HG02588 (cell line): ENCODE results near the gene PACRG.

ENCODE experiments used
- ATAC-seq: cut with Tn5 transposase; IDR thresholded peaks from one replicate; pipeline ENCODE4 v1.9.1; 2021; ENCODE audit warnings: mild to moderate bottlenecking, moderate library complexity; ENCODE audit not compliant: unreplicated experiment

The PACRG gene

DNA sequence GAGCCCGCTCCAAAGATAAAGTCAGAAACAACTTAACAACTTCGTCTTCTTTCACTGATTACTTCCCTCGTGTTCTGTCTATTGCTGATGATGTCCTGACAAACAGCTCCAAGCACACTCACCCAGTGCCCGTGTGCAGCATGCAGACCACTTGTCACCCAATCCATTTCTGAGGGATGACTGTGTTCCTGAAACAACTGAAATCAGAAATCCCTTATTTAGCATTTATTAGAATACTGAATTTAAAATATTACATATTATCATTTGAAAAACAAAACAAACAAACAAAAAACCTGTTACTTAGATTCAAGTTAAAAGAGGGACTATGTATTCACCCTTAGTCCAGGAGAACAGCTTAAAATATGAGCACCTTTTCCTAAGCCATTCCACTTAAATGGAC, 463.0 kb downstream of the PACRG start:
- ATAC-seq, result no peak

DNA sequence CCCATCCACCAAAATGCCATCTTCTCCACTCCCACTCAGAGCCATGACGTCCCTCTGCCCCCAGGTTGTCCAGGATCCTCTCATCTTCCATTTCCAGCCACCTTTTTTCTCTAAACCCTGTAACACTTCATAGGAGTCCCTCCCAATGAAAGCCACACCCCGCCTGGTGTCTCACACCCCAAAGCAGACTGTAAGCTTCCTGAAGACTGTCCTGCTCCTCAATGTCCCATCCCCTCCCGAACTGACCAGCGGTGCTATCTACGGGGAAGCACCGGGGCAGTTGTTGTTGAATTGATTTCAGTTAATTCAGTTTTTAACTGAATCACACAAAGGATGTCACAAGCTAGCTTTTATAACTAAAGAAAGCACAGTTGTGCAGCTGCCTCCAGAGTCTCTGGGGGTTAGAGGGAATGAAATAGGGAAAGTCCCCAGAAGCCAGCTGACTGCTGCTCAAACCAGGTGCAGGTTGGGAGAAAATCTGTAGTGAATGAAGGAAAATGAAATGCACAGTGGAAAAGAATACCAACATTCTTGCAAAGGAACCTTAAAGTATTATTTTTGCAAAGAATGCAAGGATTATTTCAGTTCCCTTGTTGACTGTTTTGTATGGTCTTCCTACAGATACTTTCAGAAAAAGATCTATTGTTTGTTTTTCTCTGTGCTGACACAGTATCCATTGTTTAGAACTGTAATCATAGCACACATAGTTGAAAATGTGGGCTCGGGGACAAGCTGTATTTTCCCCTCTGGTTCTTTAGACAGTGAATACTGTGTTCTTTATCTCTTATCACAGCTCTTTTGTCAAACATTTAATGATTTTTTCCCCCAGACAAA, 464.1 kb downstream of the PACRG start:
- no peak for ATAC-seq

GRCh38 chr6:163192591-163192990, 464.8 kb downstream of the PACRG start:
- no peak for ATAC-seq

- no peak for ATAC-seq
These were observed 465.6 kb downstream of the PACRG start for GRCh38 chr6:163193326-163193725.

DNA sequence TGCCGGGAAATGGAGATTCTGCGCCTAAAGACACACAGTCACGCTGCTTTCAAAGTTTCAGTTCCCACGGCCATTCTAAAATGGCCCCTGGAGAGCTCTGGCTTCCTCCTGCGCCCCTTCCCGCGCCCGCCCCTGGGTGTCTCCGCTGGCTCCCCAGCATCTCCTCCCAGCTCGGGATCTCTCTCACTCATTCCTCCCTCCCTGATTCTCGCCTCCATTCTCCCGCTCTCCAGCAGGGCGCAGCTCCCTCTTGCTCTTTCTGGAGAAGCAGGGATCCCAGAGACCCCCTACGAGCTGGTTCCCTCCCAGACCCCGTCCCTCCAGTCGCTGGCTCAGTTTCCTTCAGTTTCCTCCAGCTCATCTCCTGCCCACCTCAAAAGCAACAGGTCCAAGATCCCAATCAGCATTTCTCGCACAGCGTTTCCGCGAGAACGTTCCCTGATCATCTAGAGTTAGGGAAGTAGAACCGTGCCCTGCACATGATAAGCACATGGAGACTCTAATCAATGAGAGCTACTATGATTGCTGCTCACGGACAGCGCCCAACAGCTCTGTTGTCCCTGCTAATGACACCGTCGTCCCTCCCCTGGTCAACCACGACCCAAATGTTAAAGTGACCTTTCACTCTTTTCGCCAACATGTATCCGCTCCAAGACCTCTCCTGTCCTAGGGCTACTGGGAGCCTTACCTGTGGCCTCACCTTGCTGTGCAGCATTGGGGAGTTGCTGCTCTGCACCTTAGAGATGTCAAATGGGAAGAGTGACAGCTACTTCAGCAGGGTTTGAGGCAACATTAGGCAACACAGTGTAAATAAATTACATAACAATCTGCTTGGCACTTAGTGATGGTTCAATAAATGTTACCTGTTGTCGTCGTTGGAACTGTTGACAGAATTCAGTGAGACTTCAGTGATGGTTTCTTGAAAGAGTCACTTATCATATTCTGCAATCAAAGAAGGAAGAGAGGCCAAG, 468.2 kb downstream of the PACRG start:
- no peak for ATAC-seq

DNA sequence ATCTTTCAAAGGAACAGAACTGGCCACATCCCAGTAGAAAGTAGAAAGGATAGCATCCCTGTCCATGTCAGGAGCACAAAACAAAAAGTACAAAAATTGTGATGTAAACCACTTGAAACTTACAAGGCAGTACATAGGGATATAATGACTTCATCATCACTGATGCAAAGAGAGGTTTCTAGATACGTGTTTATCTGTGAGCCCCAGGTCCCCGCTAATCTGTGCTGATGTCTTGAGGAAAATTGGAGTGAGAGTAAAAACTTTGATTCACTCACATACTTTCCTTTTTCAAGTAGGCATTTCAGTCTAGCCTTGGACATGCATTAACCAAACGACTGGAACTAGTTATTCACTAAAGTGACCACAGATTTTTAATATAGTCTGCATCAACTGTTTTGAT, 470.1 kb downstream of the PACRG start:
- ATAC-seq, result no peak

DNA sequence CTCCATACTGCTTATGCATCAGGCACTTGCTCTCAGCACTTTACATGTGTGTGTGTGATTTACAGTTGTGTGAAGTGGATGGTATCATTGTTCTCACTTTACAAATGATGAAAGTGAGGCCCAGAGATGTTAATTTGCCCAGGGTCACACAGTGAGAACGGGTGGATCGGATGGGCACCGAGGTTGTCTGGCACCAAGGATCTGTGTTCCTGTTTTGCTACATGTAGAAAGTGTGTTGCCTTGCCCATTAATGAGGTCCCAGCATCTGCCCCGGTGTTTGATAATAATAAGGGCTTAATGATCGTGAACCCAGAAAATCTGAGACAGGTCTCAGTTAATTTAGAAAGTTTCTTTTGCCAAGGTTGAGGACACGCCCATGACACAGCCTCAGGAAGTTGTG, 470.6 kb downstream of the PACRG start:
- ATAC-seq, result no peak

GRCh38 chr6:163199371-163199770, 471.6 kb downstream of the PACRG start:
- no peak for ATAC-seq

DNA sequence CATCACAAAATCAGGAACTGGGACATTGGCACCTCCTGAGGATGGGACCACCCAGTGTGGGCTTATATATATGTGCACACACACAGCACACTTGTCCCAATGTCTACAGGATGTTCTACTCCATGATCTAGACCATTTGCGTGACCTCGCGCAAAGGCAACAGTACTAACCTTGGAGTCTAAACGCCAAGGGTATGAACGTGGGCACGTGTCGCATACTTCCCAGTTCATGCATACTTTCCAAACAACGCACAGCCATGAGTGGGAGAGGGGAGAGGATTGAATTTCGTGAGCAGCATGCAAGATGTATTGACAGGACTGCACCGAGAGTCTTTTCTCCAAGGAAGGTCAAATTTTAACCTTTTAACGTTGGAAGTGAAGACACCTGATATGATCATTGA, 472.5 kb downstream of the PACRG start:
- ATAC-seq, result no peak

DNA sequence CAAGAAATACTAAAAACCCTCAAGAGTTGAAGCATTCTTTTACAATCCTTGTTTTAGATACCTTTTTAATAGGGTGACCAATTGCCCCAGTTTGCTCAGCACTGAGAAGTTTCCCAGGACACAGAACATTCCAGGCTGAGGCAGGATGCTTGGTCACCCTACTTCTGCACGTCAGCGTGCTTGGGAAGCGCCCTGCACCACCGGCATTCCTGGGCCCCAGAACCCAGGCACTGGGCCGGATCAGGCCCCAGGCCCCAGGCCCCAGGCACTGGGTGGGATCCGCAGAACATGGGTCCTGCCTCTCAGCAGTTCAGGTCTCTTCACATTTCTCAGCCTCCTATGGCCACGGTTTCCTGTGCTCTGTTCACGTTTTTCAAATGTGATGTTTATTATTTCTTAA, 472.9 kb downstream of the PACRG start:
- ATAC-seq, result no peak

DNA sequence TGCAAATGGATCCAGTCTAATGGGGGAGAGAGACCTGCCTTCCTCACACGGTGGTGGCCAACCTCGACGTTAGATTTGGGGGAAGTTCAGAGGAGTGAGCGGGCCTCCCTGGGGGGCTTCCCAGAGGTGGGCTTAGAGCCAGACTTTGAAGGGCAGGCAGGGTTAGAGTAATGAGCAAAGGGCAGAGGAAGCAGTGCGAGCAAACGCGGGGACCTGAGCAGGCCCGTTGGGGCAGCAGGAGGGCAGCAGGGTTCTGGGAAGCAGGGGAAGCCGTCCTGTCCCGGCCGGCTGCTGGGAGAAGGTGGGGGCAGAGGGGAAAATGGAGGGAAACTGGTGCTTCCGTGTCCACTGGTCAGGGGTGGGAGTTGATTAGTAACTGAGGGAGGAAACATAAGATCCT, 474.1 kb downstream of the PACRG start:
- no peak for ATAC-seq

DNA sequence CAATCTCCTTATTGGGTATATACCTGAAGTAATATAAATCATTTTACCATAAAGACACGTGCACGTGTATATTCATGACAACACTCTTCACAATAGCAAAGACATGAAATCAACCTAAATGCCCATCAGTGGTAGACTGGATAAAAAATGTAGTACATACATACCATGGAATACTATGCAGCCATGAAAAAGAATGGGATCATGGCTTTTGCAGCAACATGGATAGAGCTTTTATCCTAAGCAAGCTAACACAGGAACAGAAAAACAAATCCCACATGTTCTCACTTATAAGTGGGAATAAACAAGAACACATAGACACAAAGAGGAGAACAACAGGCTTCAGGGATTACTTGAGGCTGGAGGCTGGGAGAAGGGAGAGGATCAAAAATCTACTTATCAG, 478.4 kb downstream of the PACRG start:
- no peak for ATAC-seq

GRCh38 chr6:163207431-163208383, 479.9 kb downstream of the PACRG start:
- no peak for ATAC-seq

GRCh38 chr6:163209005-163209404, 481.2 kb downstream of the PACRG start:
- no peak for ATAC-seq

DNA sequence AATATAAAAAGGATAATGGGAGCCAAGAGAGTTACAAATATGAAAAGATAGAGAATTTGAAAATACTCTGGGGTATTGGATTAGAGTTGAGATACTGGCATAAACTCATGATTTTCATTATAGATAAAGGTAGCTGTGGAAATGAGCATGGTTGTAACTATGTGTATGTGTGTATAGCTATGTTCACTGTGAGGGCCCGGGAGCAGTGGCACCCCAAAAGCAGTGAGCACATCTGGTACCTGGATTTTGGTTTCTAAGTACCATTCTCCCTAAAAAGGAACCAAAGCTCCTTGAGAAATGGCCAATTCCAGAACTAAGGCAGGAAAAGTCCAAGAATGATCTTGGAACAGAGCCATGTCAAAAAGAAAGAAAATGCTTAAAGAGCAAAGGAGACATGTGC, 484.3 kb downstream of the PACRG start:
- ATAC-seq, result no peak

DNA sequence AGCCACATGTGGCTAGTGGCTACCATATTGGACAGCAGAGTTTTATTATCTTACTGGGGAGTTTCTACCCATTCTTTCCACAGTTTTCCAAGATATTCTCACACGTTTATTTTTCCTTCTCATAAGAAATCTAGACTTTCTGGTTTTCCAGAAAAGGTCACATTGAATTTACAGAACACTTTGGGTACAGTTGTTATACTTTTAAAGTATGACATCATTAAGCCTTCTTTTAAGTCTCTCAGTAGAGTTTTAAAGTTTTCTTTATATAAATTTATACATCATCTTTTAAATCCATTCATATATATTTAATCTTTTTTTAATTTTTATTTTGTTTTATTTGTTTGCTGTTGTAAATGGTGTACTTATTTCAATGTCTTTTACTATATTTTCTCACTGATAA, 486.5 kb downstream of the PACRG start:
- no peak for ATAC-seq

GRCh38 chr6:163218361-163218894, 490.7 kb downstream of the PACRG start:
- no peak for ATAC-seq

- ATAC-seq, result no peak
These were observed 498.5 kb downstream of the PACRG start for GRCh38 chr6:163226181-163226835.

DNA sequence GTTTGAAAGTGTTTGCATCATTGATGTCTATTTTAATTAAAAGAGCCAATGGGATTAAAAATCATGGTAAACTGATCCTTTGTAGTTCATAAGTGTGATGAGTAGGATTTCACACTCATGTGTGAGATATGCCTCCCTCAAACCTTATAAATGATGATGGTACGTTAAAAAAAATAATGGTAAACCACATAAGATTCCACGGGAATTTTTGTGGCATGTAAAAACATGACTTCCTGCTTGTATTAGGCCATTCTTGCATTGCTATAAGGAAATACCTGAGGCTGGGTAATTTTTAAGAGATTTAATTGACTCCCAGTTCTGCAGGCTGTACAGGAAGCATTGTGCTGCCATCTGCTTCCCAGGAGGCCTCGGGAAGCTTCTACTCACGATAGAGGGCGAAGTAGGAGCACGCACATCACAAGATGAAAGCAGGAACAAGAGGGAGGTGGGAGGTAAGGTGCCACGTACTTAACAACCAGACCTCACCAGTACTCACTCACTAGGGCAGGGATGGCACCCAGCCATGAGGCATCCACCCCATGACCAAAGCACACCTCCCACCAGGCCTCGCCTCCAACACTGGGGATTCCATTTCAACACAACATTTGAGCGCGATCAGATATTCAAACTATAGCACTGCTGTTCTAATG, 499.2 kb downstream of the PACRG start:
- no peak for ATAC-seq
